Epithelial cell of esophagus (primary cell): ENCODE measurements around the gene GCH1.
A peak's percentile ranks its signal among the peaks of the same experiment; 100 is the strongest.
"Not testable (repeated sequence)": the region's sequence is repeated elsewhere in the genome, so short reads cannot be mapped to it uniquely, and the experiment has no call there.

Source experiments
- DNase-seq: peaks from one replicate; pipeline ENCODE4 v3.0.0; 2010; ENCODE audit warnings: low read depth
- H3K4me3 ChIP-seq: 2 replicates; pipeline ENCODE4 v1.5.1; 2011; ENCODE audit warnings: mild to moderate bottlenecking, low read length, control low read depth
- TF ChIP-seq, protein P1 (sequence below): IDR thresholded peaks from 2 replicates; pipeline ENCODE4 v1.5.1; 2011; ENCODE audit warnings: low read depth, mild to moderate bottlenecking, low read length, control low read depth, inconsistent platforms; ENCODE audit not compliant: insufficient read depth; ENCODE audit errors: missing control alignments

Gene GCH1

DNA sequence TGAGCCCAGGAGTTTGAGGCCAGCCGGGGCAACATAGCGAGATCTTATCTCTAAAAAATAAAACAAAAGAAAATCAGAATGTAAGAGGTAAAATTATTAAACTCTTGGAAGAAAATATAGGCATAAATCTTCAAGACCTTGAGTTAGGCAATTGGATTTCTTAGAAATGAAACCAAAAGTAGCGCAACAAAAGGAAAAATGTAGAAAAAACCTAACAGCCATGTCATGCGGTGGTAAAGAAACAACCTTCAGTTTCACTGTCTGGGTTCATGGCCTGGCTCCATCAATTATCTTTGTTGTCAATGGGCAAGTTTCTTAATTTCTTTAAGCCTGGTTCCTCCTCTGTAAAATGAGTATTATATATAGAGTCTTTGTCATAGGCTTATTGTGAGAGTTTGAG lies 5.6 kb upstream of the GCH1 start:
- no peak overlapping the region for H3K4me3 ChIP-seq
- TF ChIP-seq, protein P1, sequence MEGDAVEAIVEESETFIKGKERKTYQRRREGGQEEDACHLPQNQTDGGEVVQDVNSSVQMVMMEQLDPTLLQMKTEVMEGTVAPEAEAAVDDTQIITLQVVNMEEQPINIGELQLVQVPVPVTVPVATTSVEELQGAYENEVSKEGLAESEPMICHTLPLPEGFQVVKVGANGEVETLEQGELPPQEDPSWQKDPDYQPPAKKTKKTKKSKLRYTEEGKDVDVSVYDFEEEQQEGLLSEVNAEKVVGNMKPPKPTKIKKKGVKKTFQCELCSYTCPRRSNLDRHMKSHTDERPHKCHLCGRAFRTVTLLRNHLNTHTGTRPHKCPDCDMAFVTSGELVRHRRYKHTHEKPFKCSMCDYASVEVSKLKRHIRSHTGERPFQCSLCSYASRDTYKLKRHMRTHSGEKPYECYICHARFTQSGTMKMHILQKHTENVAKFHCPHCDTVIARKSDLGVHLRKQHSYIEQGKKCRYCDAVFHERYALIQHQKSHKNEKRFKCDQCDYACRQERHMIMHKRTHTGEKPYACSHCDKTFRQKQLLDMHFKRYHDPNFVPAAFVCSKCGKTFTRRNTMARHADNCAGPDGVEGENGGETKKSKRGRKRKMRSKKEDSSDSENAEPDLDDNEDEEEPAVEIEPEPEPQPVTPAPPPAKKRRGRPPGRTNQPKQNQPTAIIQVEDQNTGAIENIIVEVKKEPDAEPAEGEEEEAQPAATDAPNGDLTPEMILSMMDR: no peak
- no peak for DNase-seq

GRCh38 chr14:54906075-54906474 lies 3.4 kb upstream of the GCH1 start:
- no peak for DNase-seq
- no peak overlapping the region for H3K4me3 ChIP-seq
- TF ChIP-seq, protein P1: no peak

- DNase-seq: peak; percentile 68
- TF ChIP-seq, protein P1: no peak
- H3K4me3 ChIP-seq: peak overlapping the region; percentile 71
Observed at GRCh38 chr14:54902143-54902520, 494 bp downstream of the GCH1 start.

DNA sequence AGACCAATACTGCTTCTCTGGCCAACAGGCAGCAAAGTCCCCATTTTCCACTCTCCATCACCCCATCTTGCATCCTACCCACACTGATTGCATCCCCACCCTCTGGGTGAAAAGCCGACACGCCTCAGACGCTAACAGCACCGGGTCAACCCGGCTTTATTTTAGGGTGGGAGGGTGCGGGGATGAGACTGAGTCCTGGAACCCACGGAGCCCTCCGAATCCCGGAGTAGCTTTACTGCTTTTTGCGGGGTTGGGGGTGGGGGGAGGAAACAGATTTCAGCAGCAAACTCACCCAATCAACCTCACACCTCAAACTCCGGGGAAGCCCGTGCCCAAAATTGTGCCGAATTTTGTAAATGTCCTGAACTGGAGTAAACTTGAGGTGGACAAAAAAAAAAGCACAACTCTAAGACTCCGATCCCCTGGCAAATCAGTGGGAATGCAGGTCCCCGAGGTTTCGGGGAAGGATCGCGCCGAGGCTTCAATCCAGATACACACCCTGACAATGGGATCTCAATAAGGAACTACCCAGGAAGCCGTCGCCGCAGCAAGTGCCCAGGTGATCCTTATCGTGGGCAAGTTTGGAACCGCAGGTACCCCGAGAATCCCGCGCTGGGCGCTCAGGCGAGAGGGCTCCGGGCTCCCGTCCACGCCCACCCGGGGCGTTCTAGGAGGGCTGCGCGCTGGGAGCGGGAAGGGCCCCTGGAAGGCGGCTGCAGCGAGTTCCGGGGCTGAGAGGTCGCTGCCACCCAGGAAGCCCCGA lies 1.1 kb downstream of the GCH1 start:
- H3K4me3 ChIP-seq: peak overlapping the region; percentile 71
- TF ChIP-seq, protein P1: no peak
- DNase-seq: peak; percentile 24

DNA sequence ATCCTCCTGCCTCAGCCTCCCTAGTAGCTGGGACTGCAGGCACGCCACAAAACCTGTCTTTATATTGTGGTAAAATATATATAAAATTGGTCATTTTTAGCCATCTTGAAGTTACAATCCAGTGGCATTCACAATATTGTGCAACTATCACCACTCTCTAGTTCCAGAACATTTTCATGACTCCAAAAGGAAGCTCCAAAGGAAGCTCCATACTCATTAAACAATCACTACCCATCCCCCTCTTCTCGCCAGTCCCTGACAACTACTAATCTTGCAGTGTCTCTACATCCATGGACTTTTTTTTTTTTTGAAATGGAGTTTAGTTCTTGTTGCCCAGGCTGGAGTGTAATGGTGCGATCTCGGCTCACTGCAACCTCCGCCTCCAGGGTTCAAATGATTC lies 3.1 kb downstream of the GCH1 start:
- H3K4me3 ChIP-seq: no peak overlapping the region
- TF ChIP-seq, protein P1: no peak
- no peak for DNase-seq

DNA sequence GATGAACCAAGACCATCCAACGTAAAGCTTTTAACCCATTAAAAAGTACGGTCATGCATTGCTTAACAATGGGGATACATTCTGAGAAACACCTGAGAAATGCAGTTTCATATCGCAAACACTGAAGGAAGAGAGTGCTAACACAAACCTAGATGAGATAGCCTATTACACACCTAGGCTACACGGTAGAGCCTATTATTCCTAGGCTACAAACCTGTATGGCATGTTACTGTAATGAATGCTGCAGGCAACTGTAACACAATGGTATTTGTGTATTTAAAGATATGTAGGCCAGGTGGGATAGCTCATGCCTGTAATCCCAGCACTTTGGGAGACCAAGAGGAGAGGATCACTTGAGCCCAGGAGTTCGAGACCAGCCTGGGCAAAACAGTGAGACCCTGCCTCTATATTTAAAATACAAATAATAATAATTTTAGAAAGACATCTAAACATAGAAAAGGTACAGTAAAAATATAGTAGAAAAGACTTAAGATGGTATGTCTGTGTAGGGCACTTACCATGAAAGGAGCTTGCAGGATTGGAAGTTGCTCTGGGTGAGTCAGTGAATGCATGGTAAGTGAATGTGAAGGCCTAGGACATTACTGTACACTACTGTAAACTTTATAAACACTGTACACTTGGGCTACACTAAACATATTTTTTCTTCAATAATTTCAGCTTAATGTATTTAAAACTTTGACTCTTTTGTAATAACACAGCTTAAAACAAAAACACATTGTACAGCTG lies 4.6 kb downstream of the GCH1 start:
- H3K4me3 ChIP-seq: not testable (repeated sequence)
- DNase-seq: peak; percentile 54

DNA sequence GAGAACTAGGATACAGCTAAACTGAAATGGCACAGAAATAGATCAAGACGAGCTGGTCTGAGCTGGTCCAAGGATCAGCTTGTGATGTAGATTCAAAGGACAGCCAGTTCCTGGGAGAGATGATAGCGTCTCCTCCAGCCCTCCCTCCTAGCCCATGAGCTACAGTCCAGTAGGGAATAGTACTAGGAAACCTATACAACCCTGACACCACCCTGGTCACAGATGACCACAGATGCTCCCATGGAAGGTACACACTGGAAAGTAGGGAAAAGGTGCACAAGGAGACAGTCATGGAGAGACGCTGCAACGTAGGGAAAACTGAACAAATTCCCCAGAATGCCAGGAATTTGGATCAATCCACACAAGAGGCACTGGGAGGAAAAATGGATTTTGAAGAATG lies 6.9 kb downstream of the GCH1 start:
- DNase-seq: no peak
- TF ChIP-seq, protein P1: no peak
- no peak overlapping the region for H3K4me3 ChIP-seq
